ENCODE results near the gene ACOT11. TPM values are rescaled to one million over a fixed set of nuclear protein-coding genes. Genes with fewer than 3 reads are reported as not detected.

The ACOT11 gene
- total and polyA plus RNA-seq, 7 donors, result 8.9 to 40.9 (median 22.1) TPM

DNA sequence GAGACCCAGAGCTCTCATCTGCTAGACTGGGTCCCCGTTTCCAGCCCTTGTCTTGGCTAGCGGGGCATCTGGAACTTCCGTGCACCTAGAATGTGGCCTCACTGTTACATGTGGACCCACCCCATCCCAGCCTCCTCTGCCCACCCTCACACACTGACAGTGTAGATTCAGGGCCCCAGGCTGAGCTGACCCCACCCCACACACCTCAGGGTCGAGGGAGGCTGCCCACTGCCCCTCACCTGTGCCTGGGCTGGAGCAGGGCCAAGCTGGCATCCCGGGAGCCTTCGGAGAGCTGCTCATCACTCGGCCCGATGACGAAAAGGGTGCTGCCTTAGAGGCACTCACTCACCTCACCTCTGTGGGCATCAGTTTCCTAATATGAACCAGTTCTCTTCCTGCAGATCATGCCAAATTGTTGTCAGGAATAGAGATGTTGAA, 11.1 kb downstream of the ACOT11 start:
- DNase-seq, result no peak
- Histone ChIP-seq H3K4me1 (peaks cover 0 to 33% (median 28%) of the 10 kb centered on the region in 4 donors), H3K4me3 (no peak overlapping the region), H3K9me3 (no peaks in the 10 kb centered on the region), H3K36me3 (no peaks in the 10 kb centered on the region), H3K27me3 (no peaks in the 10 kb centered on the region), H3K27ac (peak overlapping the region; percentile 19 to 67 (median 58))
- intact Hi-C loops (cut with DNase I), result no loop called here
- WGBS, 2 donors, result 79 to 83% methylated on average over 9 of the region's 9 CpGs
- TF ChIP-seq POLR2A (IDR thresholded peaks at IDR 0.05) (no peak), CTCF (IDR thresholded peaks at IDR 0.05) (no peak), POLR2AphosphoS5 (IDR thresholded peaks at IDR 0.05) (no peak), EP300 (IDR thresholded peaks at IDR 0.05) (no peak)

DNA sequence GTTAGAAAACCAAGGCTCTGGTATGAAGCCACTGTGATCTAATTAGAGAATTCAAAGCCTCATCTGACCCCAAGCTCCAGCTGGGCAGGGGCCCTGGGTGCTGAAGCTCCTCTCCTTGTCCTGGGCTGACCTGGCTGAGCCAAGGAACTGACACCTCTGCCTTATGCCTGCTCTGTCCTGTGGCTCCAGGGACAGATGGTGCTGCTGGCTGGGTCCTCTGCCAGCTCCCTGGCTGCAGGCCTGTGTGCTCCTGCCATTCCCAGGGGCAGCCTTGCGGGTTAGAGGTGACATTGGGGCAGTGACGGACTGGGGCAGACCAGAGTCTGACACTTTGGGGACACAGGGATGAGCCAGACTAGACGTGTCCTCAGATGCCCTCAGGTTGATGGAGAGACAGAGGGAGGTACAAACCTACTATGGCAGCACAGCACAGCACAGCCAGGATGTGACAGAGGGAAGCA, 11.8 kb downstream of the ACOT11 start:
- Histone ChIP-seq H3K4me1 (peaks cover 0 to 33% (median 28%) of the 10 kb centered on the region in 4 donors), H3K36me3 (no peaks in the 10 kb centered on the region), H3K9me3 (no peaks in the 10 kb centered on the region), H3K4me3 (no peak overlapping the region), H3K27me3 (no peaks in the 10 kb centered on the region), H3K27ac (peak overlapping the region; percentile 1 to 67 (median 58))
- TF ChIP-seq POLR2AphosphoS5 (IDR thresholded peaks at IDR 0.05) (peak in 2 of 4 donors; percentile 26 to 40), EP300 (IDR thresholded peaks at IDR 0.05) (no peak), CTCF (IDR thresholded peaks at IDR 0.05) (no peak), POLR2A (IDR thresholded peaks at IDR 0.05) (no peak)
- intact Hi-C loops (cut with DNase I), result no loop called here
- peak; percentile 63 for DNase-seq
- WGBS, 2 donors, result 88 to 91% methylated on average over 3 of the region's 3 CpGs

- H3K4me1 ChIP-seq, result peaks cover 0 to 30% (median 21%) of the 10 kb centered on the region in 4 donors
- no peak for TF ChIP-seq CTCF (IDR thresholded peaks at IDR 0.05)
- TF ChIP-seq POLR2AphosphoS5 (IDR thresholded peaks at IDR 0.05), result peak in 1 of 4 donors; percentile 37
- TF ChIP-seq EP300 (IDR thresholded peaks at IDR 0.05), result no peak
- peak in 1 of 2 donors; percentile 30 for TF ChIP-seq POLR2A (IDR thresholded peaks at IDR 0.05)
- no peaks in the 10 kb centered on the region for H3K9me3 ChIP-seq
- H3K27ac ChIP-seq, result no peak overlapping the region
- intact Hi-C loops (cut with DNase I), result no loop called here
- H3K36me3 ChIP-seq, result no peaks in the 10 kb centered on the region
- H3K27me3 ChIP-seq, result no peaks in the 10 kb centered on the region
- H3K4me3 ChIP-seq, result no peak overlapping the region
- 17 to 48% methylated on average over 17 of the region's 17 CpGs for WGBS, 2 donors
- DNase-seq, result peak; percentile 52
These were observed 16.5 kb downstream of the ACOT11 start for GRCh38 chr1:54564312-54565112.

DNA sequence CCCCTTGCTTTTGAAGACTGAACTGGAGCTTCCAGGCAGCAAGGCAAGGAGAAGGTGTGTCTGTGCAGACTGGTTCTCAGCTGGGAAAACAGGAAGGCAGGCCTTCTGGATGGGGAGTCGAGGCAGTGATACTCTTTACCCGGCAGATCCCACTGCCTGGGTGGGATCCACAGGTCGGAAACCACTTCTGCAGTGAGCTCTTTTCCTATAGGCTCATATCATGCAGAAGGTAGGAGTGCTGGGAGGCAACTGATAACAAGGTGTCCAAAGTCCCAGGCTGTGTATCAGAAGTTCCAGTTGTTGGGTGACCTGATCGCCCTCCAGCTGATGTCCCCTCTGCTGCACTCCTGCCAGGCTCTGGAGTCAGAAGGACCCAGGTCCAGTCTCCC, 17.1 kb downstream of the ACOT11 start:
- 14 to 70% methylated on average over 4 of the region's 4 CpGs for WGBS, 2 donors
- intact Hi-C loops (cut with DNase I), result no loop called here
- H3K27ac ChIP-seq, result no peak overlapping the region

More for the DNA sequence above, 17.1 kb downstream of the ACOT11 start:
- no peak for TF ChIP-seq EP300 (IDR thresholded peaks at IDR 0.05)
- TF ChIP-seq POLR2AphosphoS5 (IDR thresholded peaks at IDR 0.05), result no peak
- no peak for TF ChIP-seq POLR2A (IDR thresholded peaks at IDR 0.05)
- no peak for TF ChIP-seq CTCF (IDR thresholded peaks at IDR 0.05)
- Histone ChIP-seq H3K9me3 (no peaks in the 10 kb centered on the region), H3K4me3 (no peak overlapping the region), H3K4me1 (peaks cover 0 to 24% (median 15%) of the 10 kb centered on the region in 4 donors), H3K36me3 (no peaks in the 10 kb centered on the region), H3K27me3 (no peaks in the 10 kb centered on the region)
- DNase-seq, result peak; percentile 29

Measured in sigmoid colon (tissue), 7 donors.